Measurements from ENCODE around the gene SBSN.

The SBSN gene

DNA sequence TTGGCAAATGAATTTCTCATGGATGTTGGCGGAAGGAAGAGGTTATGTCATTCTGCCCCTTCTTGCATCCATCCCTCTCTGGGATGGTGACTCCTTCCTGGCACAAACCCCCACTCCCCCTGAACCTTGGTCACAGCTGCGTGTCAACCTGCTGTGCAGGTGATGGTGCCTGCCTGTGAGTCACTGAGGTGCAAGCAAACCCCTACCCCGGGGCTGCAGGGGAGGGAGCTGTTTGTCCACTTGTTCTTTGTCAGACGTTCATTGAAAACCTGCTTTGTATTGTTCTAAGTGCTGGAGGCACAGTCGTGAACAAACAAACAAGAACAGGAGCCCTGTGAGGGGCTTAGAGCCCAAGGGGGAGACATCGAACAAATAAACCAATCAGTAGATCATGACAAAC, 3.2 kb upstream of the SBSN start:
- DNase-seq (ENCODE audit: extremely low read depth, low read depth), result no peak
- no peak for TF ChIP-seq CTCF (IDR thresholded peaks at IDR 0.05; ENCODE audit: low read depth, low read length, missing control alignments)

GRCh38 chr19:35529241-35530218, 1.4 kb upstream of the SBSN start:
- no peak for DNase-seq (ENCODE audit: extremely low read depth, low read depth)
- no peak overlapping the region for H3K4me3 ChIP-seq (replicated peaks; ENCODE audit: low read depth, low read length)
- TF ChIP-seq CTCF (IDR thresholded peaks at IDR 0.05; ENCODE audit: low read depth, low read length, missing control alignments), result no peak

More for the DNA sequence above, 3.2 kb upstream of the SBSN start:
- H3K4me3 ChIP-seq (replicated peaks; ENCODE audit: low read depth, low read length), result no peak overlapping the region

DNA sequence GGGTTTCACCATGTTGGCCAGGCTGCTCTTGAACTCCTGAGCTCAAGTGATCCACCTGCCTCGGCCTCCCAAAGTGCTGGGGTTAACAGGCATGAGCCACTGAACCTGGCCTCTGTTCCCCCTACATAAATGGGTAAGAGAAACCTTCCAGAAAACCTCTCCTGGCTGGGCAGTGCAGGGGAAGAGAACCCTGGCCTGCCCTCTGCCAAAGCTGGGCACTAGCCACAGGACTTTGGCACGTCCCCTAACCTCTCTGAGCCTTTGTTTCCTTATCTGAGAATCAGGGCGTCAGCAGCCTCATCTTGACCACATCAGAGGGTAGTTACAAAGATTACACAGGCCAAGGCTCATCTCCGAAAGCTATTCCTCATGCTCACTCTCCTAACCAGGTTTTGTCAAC, 2.2 kb downstream of the SBSN start:
- DNase-seq (ENCODE audit: extremely low read depth, low read depth), result no peak
- no peak for TF ChIP-seq CTCF (IDR thresholded peaks at IDR 0.05; ENCODE audit: low read depth, low read length, missing control alignments)
- H3K4me3 ChIP-seq (replicated peaks; ENCODE audit: low read depth, low read length), result no peak overlapping the region

DNA sequence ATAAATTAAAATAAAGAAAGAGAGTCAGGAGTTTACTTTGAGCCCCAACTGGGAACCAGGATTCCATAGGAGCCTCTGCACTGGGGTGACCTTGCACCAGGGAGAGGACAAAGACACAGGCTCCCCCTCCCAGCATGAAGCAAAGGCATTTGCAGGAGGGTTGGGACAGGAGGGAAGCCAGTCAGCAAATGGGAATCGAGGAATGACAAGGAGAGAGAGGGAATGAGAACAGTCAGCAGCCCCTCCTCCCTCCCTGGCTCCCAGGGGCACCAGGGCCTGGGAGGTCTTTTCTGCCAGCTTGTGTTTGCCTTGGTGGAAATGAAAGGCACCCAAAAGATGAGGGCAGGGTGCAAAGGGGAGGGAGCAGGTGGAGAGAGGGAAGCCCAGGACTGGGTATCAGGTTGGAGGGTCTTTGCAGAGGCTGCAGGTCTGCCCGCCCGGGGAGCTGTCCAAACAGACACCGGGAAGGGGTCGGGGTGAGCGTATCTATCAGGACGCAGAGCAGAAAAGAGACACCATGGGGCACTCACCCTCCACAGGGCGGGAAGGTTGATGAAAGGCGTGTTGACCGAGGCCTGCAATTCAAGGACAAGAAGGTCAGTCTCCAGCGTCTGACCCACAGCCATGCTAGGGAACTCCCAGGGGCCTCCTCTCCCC, 3.8 kb downstream of the SBSN start:
- TF ChIP-seq CTCF (IDR thresholded peaks at IDR 0.05; ENCODE audit: low read depth, low read length, missing control alignments), result no peak
- no peak for DNase-seq (ENCODE audit: extremely low read depth, low read depth)
- H3K4me3 ChIP-seq (replicated peaks; ENCODE audit: low read depth, low read length), result no peak overlapping the region

- no peak for DNase-seq (ENCODE audit: extremely low read depth, low read depth)
- no peak overlapping the region for H3K4me3 ChIP-seq (replicated peaks; ENCODE audit: low read depth, low read length)
- no peak for TF ChIP-seq CTCF (IDR thresholded peaks at IDR 0.05; ENCODE audit: low read depth, low read length, missing control alignments)
Measured at GRCh38 chr19:35522745-35523327, 5.3 kb downstream of the SBSN start.

- no peak for DNase-seq (ENCODE audit: extremely low read depth, low read depth)
- TF ChIP-seq CTCF (IDR thresholded peaks at IDR 0.05; ENCODE audit: low read depth, low read length, missing control alignments), result no peak
Measured at GRCh38 chr19:35521124-35521743, 6.9 kb downstream of the SBSN start.

More at GRCh38 chr19:35521124-35521743, 6.9 kb downstream of the SBSN start:
- H3K4me3 ChIP-seq (replicated peaks; ENCODE audit: low read depth, low read length), result no peak overlapping the region
